ENCODE data around the gene BMPR1A.
"Not testable (repeated sequence)": the region's sequence is repeated elsewhere in the genome, so short reads cannot be mapped to it uniquely, and the experiment has no call there.

BMPR1A gene

GRCh38 chr10:86898511-86898910 is 142.1 kb downstream of the BMPR1A start:
- DNase-seq, result no peak

DNA sequence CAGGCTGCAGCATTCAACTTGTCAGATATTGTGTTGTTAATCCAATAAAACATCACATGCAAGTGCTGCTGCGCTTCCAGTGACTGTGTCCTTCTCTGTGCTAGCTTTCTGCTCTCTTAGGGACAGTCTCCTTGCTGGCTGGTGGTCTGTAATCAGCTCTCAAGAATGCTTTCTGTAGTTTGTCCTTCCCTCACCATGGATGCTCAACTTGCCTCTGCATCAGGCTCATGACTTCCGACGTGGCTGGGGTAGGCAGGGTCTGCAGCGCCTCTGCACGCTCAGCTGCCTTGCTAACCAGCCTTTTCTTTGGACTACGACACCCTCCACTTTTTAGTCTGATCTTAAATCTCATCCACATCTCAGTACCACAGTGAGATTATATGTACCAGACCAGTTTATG is 142.7 kb downstream of the BMPR1A start:
- no peak for DNase-seq

DNA sequence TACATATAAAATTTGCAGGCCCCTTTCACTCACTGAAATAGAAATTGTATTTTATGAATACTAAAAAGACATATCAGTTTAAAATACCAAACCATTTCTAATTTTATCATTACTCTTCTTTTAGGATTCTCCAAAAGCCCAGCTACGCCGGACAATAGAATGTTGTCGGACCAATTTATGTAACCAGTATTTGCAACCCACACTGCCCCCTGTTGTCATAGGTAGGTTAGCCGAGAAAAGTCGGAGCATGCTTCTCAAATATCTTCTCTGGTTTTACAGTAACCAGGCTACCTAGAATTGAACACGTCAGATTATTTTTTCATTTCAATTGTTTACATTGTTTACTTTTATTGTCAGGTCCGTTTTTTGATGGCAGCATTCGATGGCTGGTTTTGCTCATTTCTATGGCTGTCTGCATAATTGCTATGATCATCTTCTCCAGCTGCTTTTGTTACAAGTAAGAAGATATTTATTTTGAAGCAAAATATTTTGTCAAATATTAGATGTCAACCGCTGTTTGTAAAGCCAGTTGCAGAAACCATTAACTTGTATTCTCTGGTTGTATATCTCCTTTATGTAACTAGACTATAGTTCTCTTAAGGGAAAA is 143.4 kb downstream of the BMPR1A start:
- DNase-seq, result peak; percentile 29

DNA sequence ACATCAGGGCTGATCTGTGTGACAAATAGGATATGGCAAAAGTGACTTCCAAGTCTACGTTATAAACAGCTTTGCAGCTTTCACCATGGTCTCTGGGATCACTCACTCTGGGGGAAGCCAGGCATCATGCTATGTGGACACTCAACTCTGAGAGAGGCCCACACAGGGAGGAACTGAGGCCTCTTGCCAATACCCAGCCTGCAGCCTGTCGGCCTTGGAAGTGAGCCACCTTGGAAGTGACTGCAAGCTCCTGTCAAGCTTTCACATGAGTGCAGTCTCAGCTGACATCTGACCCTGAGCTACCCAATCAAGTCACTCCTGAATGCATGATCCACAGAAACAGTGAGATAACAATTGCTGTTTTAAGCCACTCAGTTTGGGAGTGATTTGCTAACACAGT is 144.5 kb downstream of the BMPR1A start:
- DNase-seq, result no peak

GRCh38 chr10:86904600-86904999 is 148.2 kb downstream of the BMPR1A start:
- DNase-seq, result no peak

GRCh38 chr10:86905429-86905828 is 149.0 kb downstream of the BMPR1A start:
- DNase-seq, result no peak

DNA sequence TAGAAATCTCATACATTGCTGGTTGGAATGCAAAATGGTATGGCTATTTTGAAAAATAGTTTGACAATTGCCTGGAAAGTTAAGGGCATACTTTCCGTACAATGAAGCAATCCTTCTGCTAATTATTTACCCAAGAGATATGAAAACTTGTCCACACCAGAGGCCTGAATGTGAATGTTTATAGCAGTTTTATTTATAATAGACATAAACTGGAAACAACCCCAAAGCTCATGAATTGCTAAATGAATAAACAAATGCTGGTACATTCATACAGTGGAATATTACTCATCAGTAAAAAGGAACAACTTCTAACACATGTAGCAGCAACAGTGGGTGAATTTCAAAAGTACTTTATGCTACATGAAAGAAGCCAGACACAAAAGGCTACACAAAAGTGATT is 158.3 kb downstream of the BMPR1A start:
- DNase-seq, result no peak

DNA sequence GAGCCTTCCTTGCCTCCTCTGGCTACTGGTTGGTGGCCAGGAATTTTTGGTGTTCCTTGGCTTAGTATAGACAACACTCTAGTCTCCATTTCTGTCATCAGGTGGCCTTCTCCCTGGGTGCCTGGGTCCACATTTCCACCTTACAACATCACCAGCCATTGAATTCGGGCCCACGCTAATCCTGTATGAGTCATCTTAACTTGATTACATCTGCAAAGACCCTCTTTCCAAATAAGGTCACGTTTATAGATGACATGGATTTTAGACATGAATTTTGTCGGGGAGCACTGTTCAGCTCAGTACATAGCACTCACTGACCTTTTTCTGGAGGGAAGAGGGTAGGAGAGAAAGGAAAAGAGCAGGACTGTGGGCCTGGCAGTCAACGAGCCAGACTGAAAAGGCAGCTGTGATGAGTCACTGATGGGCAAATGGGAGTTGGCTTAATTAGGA is 161.6 kb downstream of the BMPR1A start:
- DNase-seq, result no peak

DNA sequence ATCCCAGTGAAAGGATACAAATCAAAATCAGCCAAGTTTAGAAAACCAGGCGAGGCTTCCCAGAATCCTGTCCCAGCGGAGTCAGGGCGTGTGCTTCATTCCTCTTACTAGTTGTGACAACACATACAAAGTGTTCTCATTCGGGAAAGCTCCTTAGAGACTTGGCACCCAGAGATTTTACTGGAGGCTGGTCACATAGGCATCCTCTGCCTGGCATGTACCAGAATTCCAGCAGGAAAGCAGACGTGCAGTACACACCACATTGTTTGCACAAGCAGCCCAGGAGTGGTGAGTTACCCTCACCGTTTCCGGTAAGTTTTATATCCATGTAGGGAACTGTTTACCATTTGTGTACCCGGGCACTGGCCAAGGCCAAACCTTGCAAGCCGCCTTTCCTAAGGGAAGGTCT is 166.1 kb downstream of the BMPR1A start:
- DNase-seq, result no peak

DNA sequence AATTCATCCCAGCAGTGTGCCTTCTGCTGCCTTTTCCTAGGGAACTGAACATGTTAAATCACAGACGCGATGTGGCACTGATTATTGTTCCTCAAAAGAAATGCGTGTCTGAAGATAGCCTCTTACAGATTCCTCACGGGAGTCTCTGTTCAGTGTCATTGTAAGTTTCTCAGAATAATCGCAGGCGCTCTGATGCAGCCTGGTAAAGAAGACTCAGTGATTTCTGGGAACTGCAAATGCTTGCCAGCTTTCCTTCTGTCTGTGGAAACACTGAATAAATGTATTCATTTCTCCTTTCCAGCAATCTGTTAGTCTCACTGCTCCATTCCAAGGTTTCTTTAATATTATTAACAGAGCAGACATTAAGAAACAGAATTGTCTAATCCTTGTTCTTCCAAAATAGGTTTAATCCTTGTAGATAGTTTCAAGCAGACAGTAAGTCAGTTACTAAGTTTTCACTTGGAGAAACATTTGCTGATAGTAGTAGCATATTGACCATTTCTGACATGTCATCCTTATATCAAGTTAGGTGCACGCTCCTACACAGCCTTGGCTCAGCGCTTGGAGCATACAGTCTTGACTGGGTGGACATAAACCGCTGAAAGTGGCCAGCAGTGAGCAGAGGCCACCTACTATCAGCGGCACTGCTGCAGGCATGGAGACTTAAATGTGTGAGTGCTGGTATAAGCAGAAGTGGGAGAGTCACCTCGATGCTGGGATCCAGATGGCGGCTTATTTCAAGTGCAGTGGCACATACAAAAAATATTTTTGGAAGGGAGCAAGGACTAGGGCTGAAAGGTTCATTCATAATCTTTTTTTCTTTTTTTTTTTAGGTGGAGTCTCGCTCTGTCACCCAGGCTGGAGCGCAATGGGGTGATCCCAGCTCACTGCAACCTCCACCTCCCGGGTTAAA is 173.3 kb downstream of the BMPR1A start:
- DNase-seq, result no peak

DNA sequence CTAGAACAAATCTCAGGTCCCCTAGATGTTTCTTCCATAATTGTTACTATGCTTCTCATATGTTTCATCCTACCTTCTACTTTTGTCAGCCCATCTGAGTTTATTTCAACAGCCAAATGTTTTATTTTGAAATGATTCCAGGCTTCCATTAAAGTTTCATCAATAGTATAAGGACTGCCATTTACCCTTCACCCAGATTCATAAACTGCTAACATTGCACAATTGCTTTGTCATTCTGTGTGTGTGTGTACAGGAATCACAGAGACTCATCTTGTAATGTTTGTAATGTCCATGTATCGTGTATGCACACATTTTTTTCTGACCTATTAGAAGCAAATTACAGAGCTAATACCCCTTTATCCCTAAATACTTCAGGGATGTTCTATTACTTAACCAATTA is 175.5 kb downstream of the BMPR1A start:
- DNase-seq, result no peak

DNA sequence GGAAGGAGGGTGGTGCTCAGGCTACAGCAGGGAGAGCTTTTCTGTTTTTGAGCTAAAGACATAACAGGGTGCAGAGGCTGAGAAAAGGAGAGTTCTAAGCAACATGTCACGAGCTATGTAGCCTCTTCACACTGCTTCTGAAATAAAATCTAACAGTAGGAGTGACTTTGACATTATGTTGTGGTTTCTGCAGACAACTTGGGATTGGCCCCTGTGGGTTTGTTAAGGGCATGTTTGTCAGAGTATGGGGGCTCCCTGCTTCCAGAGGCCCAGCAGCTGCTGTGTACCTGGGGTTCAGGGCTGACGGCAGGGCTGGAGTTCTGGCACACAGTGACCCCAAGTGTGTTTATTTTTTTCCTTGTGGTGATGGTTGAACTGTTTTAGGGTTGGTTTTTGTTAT is 176.3 kb downstream of the BMPR1A start:
- DNase-seq, result no peak

GRCh38 chr10:86934162-86934711 is 177.8 kb downstream of the BMPR1A start:
- not testable (repeated sequence) for DNase-seq

DNA sequence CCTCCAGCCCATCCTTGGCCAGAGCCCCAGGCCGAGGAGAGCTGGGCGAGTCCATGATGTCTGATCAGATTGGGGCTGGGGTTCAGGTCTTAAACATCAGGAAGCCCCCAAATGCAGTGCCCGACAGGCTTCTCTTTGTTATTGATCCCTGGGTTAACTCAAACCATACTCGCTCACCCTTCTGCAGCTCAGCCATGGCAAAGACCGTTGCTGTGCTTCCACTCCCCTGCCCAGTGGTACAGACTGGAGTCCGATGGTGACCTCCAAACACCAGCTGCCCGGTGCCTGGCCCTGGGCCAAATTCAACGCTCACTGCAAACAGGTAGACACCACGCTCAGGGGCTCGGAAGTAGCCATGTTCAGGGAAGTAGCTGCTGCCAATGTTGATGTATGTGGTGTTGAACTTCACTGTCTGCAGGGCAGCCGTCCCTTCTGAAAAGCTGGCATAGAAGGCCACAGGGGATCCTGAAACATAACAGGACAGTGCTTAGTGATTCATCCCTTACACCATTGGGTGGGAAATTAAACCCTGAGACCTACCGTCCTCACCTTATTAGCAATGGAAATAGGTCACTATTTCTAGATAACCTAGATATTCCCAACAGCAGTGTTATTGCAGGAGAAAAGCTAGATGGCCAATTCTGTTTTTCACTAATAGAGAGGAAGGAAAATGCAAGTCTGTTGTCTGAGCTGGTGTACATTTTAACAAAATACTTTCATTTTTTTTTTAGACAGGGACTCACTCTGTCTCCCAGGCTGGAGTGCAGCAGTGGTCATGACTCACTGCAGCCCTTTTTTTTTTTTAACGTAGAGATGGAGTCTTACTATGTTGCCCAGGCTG is 180.5 kb downstream of the BMPR1A start:
- no peak for DNase-seq

- DNase-seq, result no peak
Observed at GRCh38 chr10:86937502-86938154, 181.2 kb downstream of the BMPR1A start.

DNA sequence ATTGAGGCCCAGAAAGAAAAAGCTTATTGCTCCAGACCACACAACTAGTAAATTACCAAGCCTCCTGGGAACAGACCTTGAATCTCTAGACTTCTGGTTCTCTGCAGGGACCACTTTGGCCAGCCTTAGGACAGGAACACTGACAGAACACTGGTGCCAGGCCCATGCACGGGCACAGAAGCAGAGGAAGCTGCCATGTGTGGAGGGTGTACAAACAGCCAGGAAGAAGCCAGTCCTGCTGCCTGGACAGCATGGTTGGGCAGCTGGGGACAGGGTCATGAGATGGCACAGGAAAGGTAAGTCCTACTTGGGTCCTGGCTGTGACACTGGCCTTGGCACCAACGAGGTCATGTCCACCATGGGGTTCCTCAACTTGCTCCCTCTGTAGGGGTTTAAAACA is 181.8 kb downstream of the BMPR1A start:
- DNase-seq, result no peak

GRCh38 chr10:86940076-86940475 is 183.7 kb downstream of the BMPR1A start:
- DNase-seq, result not testable (repeated sequence)

- no peak for DNase-seq
Observed at GRCh38 chr10:86940677-86941076, 184.3 kb downstream of the BMPR1A start.

DNA sequence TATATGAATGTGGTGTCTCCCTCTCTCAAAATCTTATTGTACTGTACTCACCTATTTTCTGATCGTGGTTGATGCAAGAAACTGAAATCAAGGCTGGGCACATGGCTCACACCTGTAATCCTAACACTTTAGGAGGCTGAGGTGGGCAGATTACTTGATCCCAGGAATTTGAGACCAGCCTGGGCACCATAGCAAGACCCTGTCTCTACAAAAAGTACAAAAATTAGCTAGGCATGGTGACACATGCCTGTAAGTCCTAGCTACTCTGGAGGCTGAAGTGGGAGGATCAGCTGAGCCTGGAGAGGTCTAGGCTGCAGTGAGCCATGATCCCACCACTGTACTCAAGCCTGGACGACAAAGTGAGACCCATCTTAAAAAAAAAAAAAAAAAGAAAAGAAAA is 185.0 kb downstream of the BMPR1A start:
- no peak for DNase-seq

GRCh38 chr10:86941991-86942421 is 185.6 kb downstream of the BMPR1A start:
- no peak for DNase-seq

GRCh38 chr10:86942441-86943315 is 186.3 kb downstream of the BMPR1A start:
- no peak for DNase-seq
